ENCODE data around the gene FARP1.

Gene FARP1

DNA sequence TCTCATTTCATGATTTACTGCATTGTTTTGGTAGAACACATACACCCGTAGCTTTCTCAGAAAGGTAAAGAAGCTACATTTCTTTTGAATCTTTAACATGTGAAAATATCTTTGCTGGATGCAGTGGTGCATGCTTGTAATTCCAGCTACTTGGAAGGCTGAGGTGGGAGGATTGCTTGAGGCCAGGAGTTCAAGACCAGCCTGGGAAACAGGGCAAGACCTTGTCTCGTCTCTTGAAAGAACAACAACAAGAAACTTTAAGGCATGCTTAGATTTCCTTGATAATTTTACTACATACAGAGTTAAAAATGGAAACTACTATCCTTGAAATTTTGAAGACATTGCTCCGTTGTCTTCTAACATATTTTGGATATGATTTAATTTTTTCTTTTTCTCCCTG, 26.4 kb downstream of the FARP1 start:
- Histone ChIP-seq H3F3A (ENCODE audit: insufficient read depth) (no peaks in the 10 kb centered on the region), H4K20me1 (ENCODE audit: low read depth, low read length) (no peaks in the 10 kb centered on the region), H3K27me3 (ENCODE audit: low read length) (no peaks in the 10 kb centered on the region; the same call in 1 of the 2 replicates), H3K4me3 (ENCODE audit: insufficient read depth, low read length, poor library complexity, severe bottlenecking) (no peak overlapping the region), H3K9me2 (replicated peaks; ENCODE audit: insufficient read depth, low read length) (no peaks in the 10 kb centered on the region), H3K4me2 (ENCODE audit: low read depth, low read length, poor library complexity, severe bottlenecking) (no peak overlapping the region), H3K9me3 (ENCODE audit: insufficient read depth, low read length) (no peaks in the 10 kb centered on the region), H3K9ac (ENCODE audit: low read length) (no peak overlapping the region), H3K27ac (ENCODE audit: low read depth, low read length) (no peak overlapping the region), H3K36me3 (ENCODE audit: low read length) (no peaks in the 10 kb centered on the region), H2AFZ (ENCODE audit: low read depth, low read length, severe bottlenecking) (no peak overlapping the region), H3K79me2 (ENCODE audit: insufficient read depth, low read length) (no peaks in the 10 kb centered on the region)
- TF ChIP-seq, protein P1, sequence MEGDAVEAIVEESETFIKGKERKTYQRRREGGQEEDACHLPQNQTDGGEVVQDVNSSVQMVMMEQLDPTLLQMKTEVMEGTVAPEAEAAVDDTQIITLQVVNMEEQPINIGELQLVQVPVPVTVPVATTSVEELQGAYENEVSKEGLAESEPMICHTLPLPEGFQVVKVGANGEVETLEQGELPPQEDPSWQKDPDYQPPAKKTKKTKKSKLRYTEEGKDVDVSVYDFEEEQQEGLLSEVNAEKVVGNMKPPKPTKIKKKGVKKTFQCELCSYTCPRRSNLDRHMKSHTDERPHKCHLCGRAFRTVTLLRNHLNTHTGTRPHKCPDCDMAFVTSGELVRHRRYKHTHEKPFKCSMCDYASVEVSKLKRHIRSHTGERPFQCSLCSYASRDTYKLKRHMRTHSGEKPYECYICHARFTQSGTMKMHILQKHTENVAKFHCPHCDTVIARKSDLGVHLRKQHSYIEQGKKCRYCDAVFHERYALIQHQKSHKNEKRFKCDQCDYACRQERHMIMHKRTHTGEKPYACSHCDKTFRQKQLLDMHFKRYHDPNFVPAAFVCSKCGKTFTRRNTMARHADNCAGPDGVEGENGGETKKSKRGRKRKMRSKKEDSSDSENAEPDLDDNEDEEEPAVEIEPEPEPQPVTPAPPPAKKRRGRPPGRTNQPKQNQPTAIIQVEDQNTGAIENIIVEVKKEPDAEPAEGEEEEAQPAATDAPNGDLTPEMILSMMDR (IDR thresholded peaks at IDR 0.05; ENCODE audit: insufficient read depth, low read length, poor library complexity, severe bottlenecking), result no peak
- no peak for TF ChIP-seq EZH2phosphoT487 (conservative IDR thresholded peaks at IDR 0.05; ENCODE audit: low read length)

DNA sequence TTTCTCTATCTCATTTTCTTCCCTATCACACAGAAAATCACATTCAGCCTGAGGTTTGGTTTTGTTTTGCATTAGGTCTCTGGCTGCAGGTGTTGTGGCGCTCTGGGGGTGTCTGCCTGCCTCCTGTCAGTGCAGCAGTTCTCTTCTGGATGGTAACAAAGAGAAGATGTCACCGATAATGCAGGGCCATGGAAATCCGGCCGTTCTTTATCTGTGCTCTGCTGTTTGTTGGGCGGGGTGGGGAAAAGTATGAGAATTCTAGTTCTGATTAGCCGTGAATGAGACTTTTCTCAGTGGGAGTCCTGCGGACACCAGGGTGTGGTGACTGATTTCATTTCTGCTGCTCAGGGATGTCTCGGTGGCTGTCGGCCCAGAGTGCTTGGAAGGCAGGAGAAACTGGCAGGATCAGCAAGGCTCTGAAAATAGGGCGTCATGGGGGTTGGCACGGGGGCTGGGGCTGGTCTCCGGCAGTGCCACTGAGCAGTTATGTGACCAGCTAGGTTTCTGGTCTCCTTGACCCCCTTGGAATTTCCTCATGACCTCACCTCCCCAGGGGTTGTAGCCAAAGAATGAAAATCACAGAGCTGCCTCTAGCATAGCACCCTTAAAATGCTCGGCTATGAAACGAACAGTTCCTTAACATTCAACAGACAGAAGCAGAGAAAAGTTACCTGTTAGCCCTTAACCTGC, 29.2 kb downstream of the FARP1 start:
- H3K27me3 ChIP-seq (ENCODE audit: low read length), result no peaks in the 10 kb centered on the region; the same call in 1 of the 2 replicates
- TF ChIP-seq, protein P1 (IDR thresholded peaks at IDR 0.05; ENCODE audit: insufficient read depth, low read length, poor library complexity, severe bottlenecking), result no peak
- no peak for TF ChIP-seq EZH2phosphoT487 (conservative IDR thresholded peaks at IDR 0.05; ENCODE audit: low read length)
- H4K20me1 ChIP-seq (ENCODE audit: low read depth, low read length), result no peaks in the 10 kb centered on the region
- no peak overlapping the region for H3K4me2 ChIP-seq (ENCODE audit: low read depth, low read length, poor library complexity, severe bottlenecking)
- H3K36me3 ChIP-seq (ENCODE audit: low read length), result no peaks in the 10 kb centered on the region
- H3K9me2 ChIP-seq (replicated peaks; ENCODE audit: insufficient read depth, low read length), result no peaks in the 10 kb centered on the region
- no peaks in the 10 kb centered on the region for H3K9me3 ChIP-seq (ENCODE audit: insufficient read depth, low read length)
- no peak overlapping the region for H2AFZ ChIP-seq (ENCODE audit: low read depth, low read length, severe bottlenecking)
- H3F3A ChIP-seq (ENCODE audit: insufficient read depth), result no peaks in the 10 kb centered on the region
- no peaks in the 10 kb centered on the region for H3K79me2 ChIP-seq (ENCODE audit: insufficient read depth, low read length)
- no peak overlapping the region for H3K27ac ChIP-seq (ENCODE audit: low read depth, low read length)
- no peak overlapping the region for H3K9ac ChIP-seq (ENCODE audit: low read length)
- no peak overlapping the region for H3K4me3 ChIP-seq (ENCODE audit: insufficient read depth, low read length, poor library complexity, severe bottlenecking)

DNA sequence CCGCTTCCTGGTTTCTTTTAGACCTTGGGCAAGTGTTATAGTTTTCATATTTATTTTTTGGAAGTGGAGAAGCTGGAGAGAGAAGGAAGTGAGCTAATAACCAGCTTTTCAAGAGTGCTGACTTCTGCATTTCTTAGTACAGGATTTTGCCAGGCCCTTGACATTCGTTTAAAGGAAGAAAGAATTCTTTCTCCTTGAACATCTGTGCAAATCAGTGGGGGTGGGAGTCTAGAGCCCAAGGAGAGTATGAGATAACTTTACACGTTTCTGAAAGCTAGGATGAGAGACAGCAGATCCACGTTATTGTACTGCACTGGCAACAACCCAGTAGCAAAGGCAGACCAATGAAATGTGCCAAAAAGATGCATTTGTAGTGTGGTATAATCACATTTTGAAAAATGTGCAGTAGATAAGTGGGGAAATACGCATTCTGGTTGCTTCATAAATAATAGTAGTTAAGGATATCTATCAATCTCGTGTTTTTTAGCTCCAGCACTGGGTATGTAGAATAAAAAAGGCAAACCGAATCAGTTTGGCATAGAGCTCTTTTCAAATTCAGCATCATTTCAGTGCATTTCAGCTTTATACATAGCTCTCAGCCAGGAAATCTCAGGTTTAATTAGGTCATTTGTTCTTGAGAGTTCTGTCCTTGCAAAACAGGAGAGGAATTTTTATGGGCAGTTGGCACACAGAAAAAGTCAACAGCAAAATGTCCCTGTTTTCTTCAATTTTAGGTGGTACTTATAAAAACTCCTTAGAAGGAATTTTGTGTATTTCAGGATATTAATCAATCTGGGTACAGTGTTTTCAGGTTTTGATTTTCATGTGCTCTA, 29.9 kb downstream of the FARP1 start:
- H3K9ac ChIP-seq (ENCODE audit: low read length), result no peak overlapping the region

More for the DNA sequence above, 29.9 kb downstream of the FARP1 start:
- Histone ChIP-seq H3K79me2 (ENCODE audit: insufficient read depth, low read length) (no peaks in the 10 kb centered on the region), H3F3A (ENCODE audit: insufficient read depth) (no peaks in the 10 kb centered on the region), H3K9me2 (replicated peaks; ENCODE audit: insufficient read depth, low read length) (no peaks in the 10 kb centered on the region), H3K4me3 (ENCODE audit: insufficient read depth, low read length, poor library complexity, severe bottlenecking) (no peak overlapping the region), H2AFZ (ENCODE audit: low read depth, low read length, severe bottlenecking) (no peak overlapping the region), H4K20me1 (ENCODE audit: low read depth, low read length) (no peaks in the 10 kb centered on the region), H3K27me3 (ENCODE audit: low read length) (no peaks in the 10 kb centered on the region; the same call in 1 of the 2 replicates), H3K36me3 (ENCODE audit: low read length) (no peaks in the 10 kb centered on the region), H3K9me3 (ENCODE audit: insufficient read depth, low read length) (no peaks in the 10 kb centered on the region), H3K4me2 (ENCODE audit: low read depth, low read length, poor library complexity, severe bottlenecking) (no peak overlapping the region), H3K27ac (ENCODE audit: low read depth, low read length) (no peak overlapping the region)
- TF ChIP-seq EZH2phosphoT487 (conservative IDR thresholded peaks at IDR 0.05; ENCODE audit: low read length), result no peak
- TF ChIP-seq, protein P1 (IDR thresholded peaks at IDR 0.05; ENCODE audit: insufficient read depth, low read length, poor library complexity, severe bottlenecking), result no peak

Data from SU-DHL-6 (cell line).